ENCODE data around the gene SPNS3. TPM values are rescaled to one million over a fixed set of nuclear protein-coding genes. Genes with fewer than 3 reads are reported as not detected.

The SPNS3 gene
- total RNA-seq (1.4 TPM), polyA plus RNA-seq (ENCODE audit: insufficient read depth, low read depth, low replicate concordance) (3.7 TPM)
- long read RNA-seq, donor 1, result 0 reads
- long read RNA-seq, donor 2, result 0 reads
- long read RNA-seq, donor 3, result 0 reads
- long read RNA-seq, donor 4, result 0 reads
- long read RNA-seq, donor 5, result 0 reads
- long read RNA-seq, donor 6, result 0 reads
- long read RNA-seq, donor 7, partial matches to known transcripts, result 0 of 1 reads
- long read RNA-seq, donor 7, other reads (novel, unspliced or antisense), result 1 of 1 reads
- long read RNA-seq, donor 8, result 0 reads
- long read RNA-seq, donor 9, result 0 reads
- long read RNA-seq, donor 10, result 0 reads

DNA sequence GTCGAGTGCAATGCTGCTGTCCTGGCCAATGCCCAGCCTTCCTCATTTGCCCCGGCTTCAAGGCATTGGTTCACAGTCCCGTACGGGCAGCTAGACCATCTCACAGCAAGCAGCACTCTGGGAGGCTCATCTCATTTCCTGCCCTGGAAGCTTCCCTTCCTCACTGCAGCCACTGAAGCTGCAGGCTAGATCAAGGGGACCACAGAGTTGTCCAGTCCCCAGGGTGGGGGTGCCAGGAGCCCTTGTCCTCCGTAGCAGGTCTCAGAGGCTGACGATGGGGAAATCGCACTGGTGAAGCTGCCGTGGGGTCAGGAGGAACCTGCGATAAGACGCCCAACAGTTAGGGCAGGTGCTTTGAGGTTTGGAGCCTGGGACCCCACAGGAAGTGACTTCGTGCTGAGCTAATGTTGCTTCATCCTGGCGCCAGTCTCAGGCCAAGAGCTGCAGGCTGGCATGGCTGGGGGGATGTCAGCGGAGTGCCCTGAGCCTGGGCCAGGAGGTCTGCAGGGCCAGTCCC lies at the start of gene SPNS3:
Gene SPNS3, plus strand, starts transcription at position 426 of the 517 bp plus-strand sequence. Its CDS starts 28 bp downstream, at position 454.
- FAIRE-seq, result no peak
- Histone ChIP-seq H3K9me3 (ENCODE audit: control insufficient read depth in 2 of 3, insufficient read depth in 1 of 3, low read length in 3 of 3) (no peaks in the 10 kb centered on the region), H3K27me3 (ENCODE audit: control insufficient read depth, insufficient read depth, low read length) (no peaks in the 10 kb centered on the region), H3K4me1 (ENCODE audit: control insufficient read depth in 2 of 3, insufficient read depth in 2 of 3, low read depth in 1 of 3, low read length in 3 of 3) (no peaks in the 10 kb centered on the region), H3K4me3 (ENCODE audit: low read length in 3 of 3) (no peak within 1 kb of the TSS), H3K27ac (ENCODE audit: low read depth in 2 of 2, low read length in 2 of 2) (no peak within 1 kb of the TSS), H3K36me3 (ENCODE audit: control insufficient read depth in 2 of 3, insufficient read depth in 3 of 3, low read length in 3 of 3) (no peaks in the 10 kb centered on the region), H3K9ac (ENCODE audit: low read length in 3 of 3) (no peak within 1 kb of the TSS)
- intact Hi-C loops (cut with DNase I), result no loop called here
- no peak for TF ChIP-seq CTCF (IDR thresholded peaks at IDR 0.05; ENCODE audit: borderline replicate concordance, extremely low read depth, insufficient read depth)
- no peak for DNase-seq

DNA sequence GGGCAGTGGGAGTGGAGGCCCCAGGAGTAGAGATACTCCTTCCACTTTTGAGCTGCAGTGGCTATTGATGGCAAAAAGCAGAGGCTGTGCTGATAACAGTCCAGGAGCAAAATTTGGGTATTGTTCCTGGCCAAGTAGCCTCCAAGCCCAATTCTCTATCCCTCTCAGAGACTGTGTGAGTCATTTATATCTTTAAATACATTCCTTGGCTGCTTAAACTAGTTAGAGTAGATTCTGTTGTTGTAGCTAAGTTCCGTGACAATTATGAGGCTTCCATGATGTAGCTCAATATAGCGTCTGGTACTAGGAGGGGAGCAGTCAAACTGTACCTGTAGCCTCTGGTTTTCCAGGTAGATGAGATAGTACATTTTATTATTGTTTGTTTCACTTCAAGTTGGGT lies 47.3 kb upstream of the SPNS3 start:
- Histone ChIP-seq H3K9me3 (ENCODE audit: control insufficient read depth in 2 of 3, insufficient read depth in 1 of 3, low read length in 3 of 3) (no peaks in the 10 kb centered on the region), H3K4me3 (ENCODE audit: low read length in 3 of 3) (no peak overlapping the region), H3K4me1 (ENCODE audit: control insufficient read depth in 2 of 3, insufficient read depth in 2 of 3, low read depth in 1 of 3, low read length in 3 of 3) (no peaks in the 10 kb centered on the region), H3K36me3 (ENCODE audit: control insufficient read depth in 2 of 3, insufficient read depth in 3 of 3, low read length in 3 of 3) (no peaks in the 10 kb centered on the region), H3K27me3 (ENCODE audit: control insufficient read depth, insufficient read depth, low read length) (no peaks in the 10 kb centered on the region), H3K27ac (ENCODE audit: low read depth in 2 of 2, low read length in 2 of 2) (no peak overlapping the region), H3K9ac (ENCODE audit: low read length in 3 of 3) (no peak overlapping the region)
- DNase-seq (no peak), FAIRE-seq (no peak)
- intact Hi-C loops (cut with DNase I), result no loop called here
- no peak for TF ChIP-seq CTCF (IDR thresholded peaks at IDR 0.05; ENCODE audit: borderline replicate concordance, extremely low read depth, insufficient read depth)

DNA sequence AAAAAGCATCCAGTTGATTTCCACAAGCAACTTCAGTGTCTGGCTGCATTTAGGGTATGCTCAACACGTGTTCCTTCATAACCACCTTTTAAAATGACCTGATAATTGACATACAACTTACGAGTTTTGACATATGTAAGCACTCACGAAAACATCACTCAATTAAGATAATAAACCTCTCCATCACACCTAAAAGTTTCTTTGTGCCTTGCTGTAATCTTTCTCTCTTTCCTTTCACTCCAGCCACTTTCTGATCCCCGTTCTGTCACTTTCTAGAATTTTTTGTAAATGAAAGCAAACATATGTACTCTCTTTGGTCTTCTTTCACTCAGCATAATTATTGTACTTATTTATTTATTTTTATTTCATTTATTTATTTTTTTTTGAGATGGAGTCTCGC lies 46.6 kb upstream of the SPNS3 start:
- TF ChIP-seq CTCF (IDR thresholded peaks at IDR 0.05; ENCODE audit: borderline replicate concordance, extremely low read depth, insufficient read depth), result no peak
- H3K9me3 ChIP-seq (ENCODE audit: control insufficient read depth in 2 of 3, insufficient read depth in 1 of 3, low read length in 3 of 3), result no peaks in the 10 kb centered on the region
- FAIRE-seq (no peak), DNase-seq (no peak)
- H3K9ac ChIP-seq (ENCODE audit: low read length in 3 of 3), result no peak overlapping the region
- intact Hi-C loops (cut with DNase I), result no loop called here
- H3K36me3 ChIP-seq (ENCODE audit: control insufficient read depth in 2 of 3, insufficient read depth in 3 of 3, low read length in 3 of 3), result no peaks in the 10 kb centered on the region
- no peaks in the 10 kb centered on the region for H3K27me3 ChIP-seq (ENCODE audit: control insufficient read depth, insufficient read depth, low read length)
- no peaks in the 10 kb centered on the region for H3K4me1 ChIP-seq (ENCODE audit: control insufficient read depth in 2 of 3, insufficient read depth in 2 of 3, low read depth in 1 of 3, low read length in 3 of 3)
- H3K27ac ChIP-seq (ENCODE audit: low read depth in 2 of 2, low read length in 2 of 2), result no peak overlapping the region
- no peak overlapping the region for H3K4me3 ChIP-seq (ENCODE audit: low read length in 3 of 3)
